SIG-M5 (cell line): ENCODE results near the gene LDHAL6A.
"Not testable (repeated sequence)": the region's sequence is repeated elsewhere in the genome, so short reads cannot be mapped to it uniquely, and the experiment has no call there.

Source experiments
- DNase-seq: peaks from one replicate; lab custom pipeline; 2025; lab: John Stamatoyannopoulos, UW

Gene LDHAL6A

GRCh38 chr11:18455686-18456372, at the start of gene LDHAL6A:
Gene LDHAL6A, plus strand, starts transcription at chr11:18455856. Its CDS starts 825 bp downstream, at chr11:18456681.
- DNase-seq = no peak

GRCh38 chr11:18407400-18407799, 48.3 kb upstream of the LDHAL6A start:
- DNase-seq = not testable (repeated sequence)

GRCh38 chr11:18408558-18409291, 46.9 kb upstream of the LDHAL6A start:
- no peak for DNase-seq

GRCh38 chr11:18416459-18416858, 39.2 kb upstream of the LDHAL6A start:
- no peak for DNase-seq

- DNase-seq = no peak
Observed at GRCh38 chr11:18419040-18419439, 36.6 kb upstream of the LDHAL6A start.

- DNase-seq = no peak
Observed at GRCh38 chr11:18420067-18420466, 35.6 kb upstream of the LDHAL6A start.

- DNase-seq = no peak
Observed at GRCh38 chr11:18427240-18427639, 28.4 kb upstream of the LDHAL6A start.

GRCh38 chr11:18429332-18429731, 26.3 kb upstream of the LDHAL6A start:
- no peak for DNase-seq

- DNase-seq = no peak
Observed at GRCh38 chr11:18438691-18439090, 17.0 kb upstream of the LDHAL6A start.

GRCh38 chr11:18449251-18449650, 6.4 kb upstream of the LDHAL6A start:
- no peak for DNase-seq

- DNase-seq = no peak
Observed at GRCh38 chr11:18452927-18453326, 2.7 kb upstream of the LDHAL6A start.

- no peak for DNase-seq
Observed at GRCh38 chr11:18457450-18457849, 1.8 kb downstream of the LDHAL6A start.

- DNase-seq = no peak
Observed at GRCh38 chr11:18459634-18460033, 4.0 kb downstream of the LDHAL6A start.

GRCh38 chr11:18461909-18462308, 6.3 kb downstream of the LDHAL6A start:
- DNase-seq = no peak

- DNase-seq = no peak
Observed at GRCh38 chr11:18463439-18463838, 7.8 kb downstream of the LDHAL6A start.

GRCh38 chr11:18466402-18466801, 10.7 kb downstream of the LDHAL6A start:
- no peak for DNase-seq

- no peak for DNase-seq
Observed at GRCh38 chr11:18468059-18468458, 12.4 kb downstream of the LDHAL6A start.

- DNase-seq = no peak
Observed at GRCh38 chr11:18468961-18469360, 13.3 kb downstream of the LDHAL6A start.

- DNase-seq = no peak
Observed at GRCh38 chr11:18471995-18472394, 16.3 kb downstream of the LDHAL6A start.

GRCh38 chr11:18472587-18472986, 16.9 kb downstream of the LDHAL6A start:
- DNase-seq = no peak

GRCh38 chr11:18479063-18479462, 23.4 kb downstream of the LDHAL6A start:
- no peak for DNase-seq

- DNase-seq = no peak
Observed at GRCh38 chr11:18485913-18486528, 30.4 kb downstream of the LDHAL6A start.

- no peak for DNase-seq
Observed at GRCh38 chr11:18490319-18490718, 34.7 kb downstream of the LDHAL6A start.
